Measurements from ENCODE around the gene TYW5. TPM values are rescaled to one million over a fixed set of nuclear protein-coding genes. Genes with fewer than 3 reads are reported as not detected.
"Not testable (repeated sequence)": the region's sequence is repeated elsewhere in the genome, so short reads cannot be mapped to it uniquely, and the experiment has no call there.

TYW5 gene
- total RNA-seq, 1 experiment from 2014 or later: 14.2 TPM

- Mint-ChIP-seq H3K9me3 (ENCODE audit: low read depth, unreplicated experiment) (no peaks in the 10 kb centered on the region), H3K27me3 (ENCODE audit: unreplicated experiment) (no peaks in the 10 kb centered on the region), H3K36me3 (ENCODE audit: insufficient read depth, unreplicated experiment) (peaks cover 8% of the 10 kb centered on the region), H3K4me3 (ENCODE audit: low read depth, unreplicated experiment) (no peak overlapping the region), H3K4me1 (ENCODE audit: low read depth, unreplicated experiment) (peaks cover 15% of the 10 kb centered on the region), H3K27ac (ENCODE audit: unreplicated experiment) (no peak overlapping the region)
- no TSS peak for BruUV-seq (replicated peaks)
- CTCF ChIA-PET: no interaction called here
- intact Hi-C loops (cut with micrococcal nuclease; ENCODE audit: unreplicated experiment): no loop called here
- DNase-seq: no peak
- no peak for TF ChIP-seq CTCF (IDR thresholded peaks at IDR 0.05; ENCODE audit: unreplicated experiment)
These were observed 38.3 kb downstream of the TYW5 start for GRCh38 chr2:199916980-199917379.

GRCh38 chr2:199914372-199914958 is 40.8 kb downstream of the TYW5 start:
- H3K4me1 Mint-ChIP-seq (ENCODE audit: low read depth, unreplicated experiment): peaks cover 15% of the 10 kb centered on the region
- no peak for DNase-seq
- H3K4me3 Mint-ChIP-seq (ENCODE audit: low read depth, unreplicated experiment): peak overlapping the region; percentile 18
- TF ChIP-seq CTCF (IDR thresholded peaks at IDR 0.05; ENCODE audit: unreplicated experiment): no peak
- CTCF ChIA-PET: no interaction called here
- peaks cover 21% of the 10 kb centered on the region for H3K36me3 Mint-ChIP-seq (ENCODE audit: insufficient read depth, unreplicated experiment)
- peak overlapping the region; percentile 32 for H3K27ac Mint-ChIP-seq (ENCODE audit: unreplicated experiment)
- intact Hi-C loops (cut with micrococcal nuclease; ENCODE audit: unreplicated experiment): no loop called here
- no peaks in the 10 kb centered on the region for H3K9me3 Mint-ChIP-seq (ENCODE audit: low read depth, unreplicated experiment)
- H3K27me3 Mint-ChIP-seq (ENCODE audit: unreplicated experiment): no peaks in the 10 kb centered on the region
- no TSS peak for BruUV-seq (replicated peaks)

GRCh38 chr2:199912553-199913114 is 42.7 kb downstream of the TYW5 start:
- BruUV-seq (replicated peaks); H3K27me3 Mint-ChIP-seq (ENCODE audit: unreplicated experiment); H3K27ac Mint-ChIP-seq (ENCODE audit: unreplicated experiment); H3K9me3 Mint-ChIP-seq (ENCODE audit: low read depth, unreplicated experiment); intact Hi-C loops (cut with micrococcal nuclease; ENCODE audit: unreplicated experiment); DNase-seq: not testable (repeated sequence)
- Mint-ChIP-seq H3K4me1 (ENCODE audit: low read depth, unreplicated experiment) (peaks cover 15% of the 10 kb centered on the region), H3K36me3 (ENCODE audit: insufficient read depth, unreplicated experiment) (peaks cover 15% of the 10 kb centered on the region), H3K4me3 (ENCODE audit: low read depth, unreplicated experiment) (peak overlapping the region; percentile 93)
- CTCF ChIA-PET: interaction anchor here (0.7 kb wide), 1 partner anchor 28 kb away, joined by 4 read pairs; no protein-coding TSS in a partner anchor

GRCh38 chr2:199911877-199912161 is 43.5 kb downstream of the TYW5 start:
- H3K36me3 Mint-ChIP-seq (ENCODE audit: insufficient read depth, unreplicated experiment): peaks cover 15% of the 10 kb centered on the region
- H3K4me3 Mint-ChIP-seq (ENCODE audit: low read depth, unreplicated experiment): peak overlapping the region; percentile 93
- H3K4me1 Mint-ChIP-seq (ENCODE audit: low read depth, unreplicated experiment): peaks cover 15% of the 10 kb centered on the region
- no peaks in the 10 kb centered on the region for H3K27me3 Mint-ChIP-seq (ENCODE audit: unreplicated experiment)
- no peak for DNase-seq
- H3K9me3 Mint-ChIP-seq (ENCODE audit: low read depth, unreplicated experiment): no peaks in the 10 kb centered on the region
- H3K27ac Mint-ChIP-seq (ENCODE audit: unreplicated experiment): peak overlapping the region; percentile 79
- BruUV-seq (replicated peaks): no TSS peak
- CTCF ChIA-PET: no interaction called here
- intact Hi-C loops (cut with micrococcal nuclease; ENCODE audit: unreplicated experiment): no loop called here
- no peak for TF ChIP-seq CTCF (IDR thresholded peaks at IDR 0.05; ENCODE audit: unreplicated experiment)

Measured in Calu3 (cell line).